GM19452 (cell line): ENCODE data around the gene IFRD1.
A peak's percentile ranks its signal among the peaks of the same experiment; 100 is the strongest.

Source experiments
- ATAC-seq: cut with Tn5 transposase; IDR thresholded peaks from one replicate; pipeline ENCODE4 v1.9.1; 2021; ENCODE audit not compliant: unreplicated experiment

Gene IFRD1

DNA sequence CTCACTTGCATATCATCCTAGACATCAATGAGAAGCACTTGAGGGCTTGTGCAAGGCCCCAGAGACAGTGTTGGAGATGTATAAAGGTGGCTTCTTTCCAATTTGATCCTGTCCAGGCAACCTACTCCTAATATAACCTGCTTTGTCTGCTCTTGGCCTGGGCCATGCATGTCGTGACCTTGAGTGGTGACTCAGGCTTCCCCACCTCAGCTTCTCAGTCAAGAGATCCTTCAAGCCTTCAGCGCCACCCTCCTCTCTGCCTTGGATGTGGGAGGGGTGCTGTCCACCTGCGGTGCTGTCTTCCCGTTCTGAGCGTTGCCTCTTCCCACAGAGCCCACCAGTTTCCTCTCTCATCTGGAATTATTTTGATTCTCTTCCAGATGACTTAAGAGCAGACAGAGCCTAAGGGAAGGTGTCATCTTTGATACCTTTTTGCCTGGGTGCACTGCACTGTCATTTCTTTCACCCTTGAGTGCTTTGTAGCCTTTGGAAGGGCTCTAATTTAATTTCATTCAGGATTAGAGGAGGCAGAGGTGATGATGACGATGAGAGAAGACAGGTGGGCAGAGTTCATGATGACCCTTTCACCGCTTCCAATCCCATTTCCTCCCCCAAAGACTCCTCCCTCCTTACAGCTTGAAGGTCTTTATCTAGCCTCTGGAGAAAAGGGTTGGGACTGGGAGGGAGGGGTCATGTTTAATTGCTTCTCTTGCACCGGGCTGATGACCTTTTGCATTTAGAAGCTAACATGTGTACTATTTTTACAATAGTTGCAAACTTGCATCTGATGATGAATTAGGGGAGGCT, 37.4 kb downstream of the IFRD1 start:
- no peak for ATAC-seq

DNA sequence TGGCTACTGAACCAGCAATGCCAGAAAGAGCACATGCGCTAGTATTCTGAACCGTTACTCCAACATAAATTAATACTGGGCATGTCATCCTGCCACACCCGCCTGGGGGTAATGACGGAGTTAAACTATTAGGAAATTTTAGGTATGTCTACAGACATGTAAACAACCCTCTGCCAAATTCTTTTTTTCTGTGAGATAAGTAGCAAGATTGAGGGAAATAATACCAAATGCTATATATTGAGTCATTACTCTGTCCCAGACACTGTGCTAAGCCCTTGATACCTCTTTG, 37.9 kb downstream of the IFRD1 start:
- no peak for ATAC-seq

DNA sequence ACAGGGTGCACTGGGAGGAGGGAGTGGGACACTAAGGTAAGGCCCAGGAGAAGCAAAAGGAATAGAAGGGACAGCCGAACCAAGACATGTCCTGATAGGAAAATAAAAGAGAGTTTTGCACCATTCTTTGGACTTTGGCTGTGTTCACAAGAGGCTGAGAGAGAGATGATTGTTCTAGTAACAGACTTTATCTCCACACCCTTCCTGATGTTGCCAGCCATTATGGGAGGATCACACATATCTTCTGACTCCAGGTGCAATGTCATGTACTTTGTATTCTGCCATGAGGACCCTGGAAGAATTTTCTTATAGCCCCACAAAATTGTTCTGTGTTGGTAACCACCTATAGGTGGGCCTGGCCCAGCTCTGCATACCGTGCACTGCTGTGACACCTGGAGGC, 41.9 kb downstream of the IFRD1 start:
- no peak for ATAC-seq

DNA sequence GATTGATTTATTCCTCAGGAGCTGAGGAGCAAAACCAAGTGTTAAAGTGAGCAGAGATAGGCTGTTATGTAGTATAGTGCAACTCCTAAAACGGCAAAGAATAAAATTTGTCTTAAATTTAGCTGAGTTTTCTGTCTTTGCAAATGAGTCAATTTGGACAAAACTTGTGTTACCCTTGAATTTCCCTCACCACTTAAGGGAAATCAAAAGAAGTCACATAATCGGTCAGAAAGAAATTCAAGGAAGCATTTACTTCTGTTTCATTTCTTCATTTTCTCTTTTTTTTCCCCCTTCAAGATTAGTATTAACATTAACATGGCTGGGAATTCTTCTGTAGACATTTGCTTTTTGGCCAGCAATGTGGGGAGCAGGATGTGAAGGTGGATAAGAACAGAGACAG, 44.4 kb downstream of the IFRD1 start:
- ATAC-seq: no peak

DNA sequence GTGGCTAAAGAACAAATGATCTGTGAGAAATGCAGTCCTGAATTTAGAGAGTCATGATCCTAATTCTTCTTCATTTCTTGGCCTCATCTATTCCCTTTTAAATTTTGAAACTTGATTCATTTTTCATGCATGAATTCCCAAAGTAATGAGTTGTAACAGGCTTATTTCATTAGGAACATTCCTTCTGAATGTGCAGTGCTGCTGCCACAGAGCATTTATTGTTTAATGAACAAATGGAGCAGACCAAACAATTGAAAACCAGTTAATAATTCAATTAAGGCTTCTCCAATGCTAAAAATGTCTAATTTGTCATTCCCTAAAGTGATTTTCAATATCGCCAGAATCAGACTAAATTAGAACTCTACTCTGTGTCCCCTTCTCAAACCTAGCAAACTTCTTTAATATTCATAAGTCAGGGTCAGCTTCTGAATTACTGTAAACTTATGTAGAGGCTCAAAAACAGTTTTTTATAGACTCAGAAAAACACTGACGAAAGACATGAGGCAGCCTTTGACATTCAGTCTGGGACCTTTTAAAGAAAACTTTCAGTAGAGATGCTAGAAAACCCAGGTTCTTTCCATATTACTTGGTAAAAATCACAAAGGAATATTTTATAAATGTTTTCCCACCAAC, 45.0 kb downstream of the IFRD1 start:
- ATAC-seq: no peak

DNA sequence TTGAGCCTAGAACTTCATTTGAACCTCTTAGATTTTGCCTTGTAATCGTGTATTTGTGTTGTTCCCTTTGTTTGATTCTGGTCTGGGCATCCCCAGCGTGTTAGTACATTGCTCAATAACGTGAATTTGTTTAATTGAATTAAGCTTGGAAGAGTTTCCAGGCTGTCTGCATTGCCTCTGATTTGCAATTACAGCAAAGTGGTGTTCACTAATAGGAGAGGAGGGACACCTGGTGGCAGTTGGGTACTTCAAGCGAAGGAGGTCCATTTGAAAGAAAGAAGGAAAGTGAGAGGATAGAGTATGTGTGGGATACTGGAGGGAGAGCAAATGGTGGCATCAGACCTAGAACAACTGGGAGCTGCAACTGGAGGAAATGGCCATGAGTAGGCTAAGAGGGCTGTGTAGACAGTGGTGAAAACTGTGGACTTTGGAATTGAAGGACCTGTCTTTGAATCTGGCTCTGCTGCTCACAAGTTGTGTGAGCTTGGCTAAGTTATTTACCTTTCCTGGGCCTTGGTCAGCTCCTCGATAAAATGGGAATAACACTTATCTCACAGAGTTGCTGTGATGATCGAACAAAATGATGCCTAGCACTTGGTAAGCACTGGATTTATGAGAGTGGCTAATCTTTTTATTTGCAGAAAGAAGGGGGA, 45.7 kb downstream of the IFRD1 start:
- ATAC-seq: no peak

DNA sequence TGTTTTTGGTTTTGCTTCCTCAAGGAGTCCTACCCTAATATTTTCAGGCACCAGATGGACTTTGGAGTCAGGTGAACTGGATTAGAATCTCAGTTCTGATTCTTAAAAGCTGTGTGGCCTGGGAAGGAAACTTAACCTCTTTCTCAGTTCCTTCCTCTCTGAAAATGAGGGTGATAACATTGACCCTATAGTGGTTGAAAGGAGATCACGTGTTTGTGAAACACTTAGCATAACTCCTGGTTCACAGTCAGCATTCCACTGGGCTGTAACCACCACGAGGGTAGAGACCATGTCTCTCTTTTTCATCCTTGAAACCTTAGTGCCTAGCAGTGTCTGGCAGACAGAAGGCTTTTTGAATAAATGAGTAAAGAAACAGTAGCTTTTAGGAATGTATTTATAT, 47.2 kb downstream of the IFRD1 start:
- ATAC-seq: peak; percentile 65

DNA sequence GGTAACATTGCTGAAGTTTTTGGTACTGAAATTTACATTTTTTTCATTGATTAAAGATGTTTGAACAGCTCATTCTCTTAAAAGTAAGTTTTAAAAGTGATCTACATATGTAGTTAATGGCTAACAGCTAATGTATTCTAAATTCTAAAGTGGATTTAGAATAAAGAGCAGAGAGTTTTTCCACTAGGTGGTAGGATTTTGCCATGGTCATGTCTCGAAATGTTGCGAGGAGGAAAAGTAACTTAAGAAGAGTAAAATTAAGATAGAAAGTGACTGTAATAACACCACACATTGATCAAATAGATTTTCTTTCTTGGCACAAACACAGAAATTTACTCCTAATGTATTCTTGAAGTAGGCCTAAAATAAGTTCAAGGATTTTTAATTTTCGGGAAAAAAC, 50.4 kb downstream of the IFRD1 start:
- no peak for ATAC-seq

DNA sequence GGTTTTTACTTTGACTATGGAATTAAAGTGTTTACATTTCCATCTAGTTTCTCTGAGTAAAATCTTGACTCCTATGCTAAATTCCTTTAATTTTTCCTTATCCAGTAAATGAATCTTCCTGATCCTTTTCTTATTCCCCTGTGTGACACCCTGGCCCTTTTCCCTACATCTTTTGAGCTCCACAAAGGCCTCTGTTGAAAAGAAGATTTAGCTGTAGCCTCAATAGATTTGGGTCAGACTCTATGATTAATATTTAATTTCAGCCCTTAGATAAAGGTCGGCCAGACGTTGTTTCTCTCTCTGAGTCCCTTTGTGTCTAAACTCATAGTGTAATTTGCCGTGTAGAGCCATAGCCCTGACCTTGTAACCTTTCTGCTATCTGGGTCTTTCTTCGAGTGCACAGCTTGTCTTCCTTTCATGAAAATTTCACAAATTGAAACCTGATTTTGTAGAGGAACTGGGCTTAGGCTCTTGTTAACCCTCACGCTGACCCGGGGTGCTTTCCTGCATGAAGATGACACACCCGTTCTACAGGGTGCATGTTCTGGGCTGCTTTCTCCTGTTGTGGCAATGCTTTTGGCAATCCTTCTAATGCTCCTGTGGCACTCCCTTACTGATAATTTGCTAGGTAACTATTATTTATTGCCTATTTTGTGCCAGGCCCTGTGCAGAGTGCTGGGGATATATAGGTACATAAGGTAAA, 51.7 kb downstream of the IFRD1 start:
- ATAC-seq: no peak

DNA sequence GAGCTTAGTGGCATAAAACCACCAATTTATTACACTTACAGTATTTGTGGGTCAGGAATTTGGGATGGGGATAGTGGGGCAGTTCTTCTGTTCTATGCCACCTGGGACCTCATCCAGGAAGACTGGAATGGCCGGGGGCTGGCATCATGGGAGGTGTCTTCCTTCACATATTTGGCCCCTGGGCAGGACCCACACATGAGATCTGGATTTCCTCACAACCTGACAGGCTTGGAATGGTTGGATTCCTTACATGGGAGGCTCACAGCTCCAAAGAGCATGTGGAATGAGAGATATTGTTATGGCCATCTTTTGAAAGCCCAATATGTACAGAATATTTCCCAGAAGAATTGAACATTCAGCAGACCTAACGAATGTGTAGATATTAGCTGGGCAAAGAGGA, 52.4 kb downstream of the IFRD1 start:
- ATAC-seq: no peak

DNA sequence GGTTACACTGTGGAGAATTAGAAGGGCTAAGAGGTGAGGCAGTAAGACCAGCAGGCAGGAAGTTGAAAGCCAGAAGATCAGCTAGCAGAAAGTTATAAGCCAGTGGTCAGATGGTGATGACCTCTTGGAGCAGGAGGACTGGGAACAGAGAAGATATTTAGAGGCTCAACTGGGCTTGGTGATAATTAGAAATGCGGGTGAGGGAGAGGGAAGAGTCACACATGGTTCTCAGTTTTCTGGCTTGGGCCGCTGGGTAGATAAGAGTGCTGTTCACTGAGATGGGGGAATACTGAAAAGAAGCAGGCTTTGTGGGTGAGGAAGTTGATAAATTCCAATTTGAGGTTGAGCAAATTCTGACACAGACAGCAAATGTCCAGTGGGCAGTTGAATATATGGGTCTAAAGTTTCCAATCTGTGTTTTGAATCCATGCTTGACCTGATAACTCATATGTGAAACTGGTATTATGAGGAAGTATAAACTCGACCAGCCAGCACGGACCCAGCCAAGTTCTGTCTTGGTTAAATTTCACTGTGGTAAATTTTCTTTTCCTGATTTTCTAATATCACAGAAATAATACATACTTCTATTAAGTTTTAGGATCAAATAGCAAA, 53.2 kb downstream of the IFRD1 start:
- no peak for ATAC-seq

DNA sequence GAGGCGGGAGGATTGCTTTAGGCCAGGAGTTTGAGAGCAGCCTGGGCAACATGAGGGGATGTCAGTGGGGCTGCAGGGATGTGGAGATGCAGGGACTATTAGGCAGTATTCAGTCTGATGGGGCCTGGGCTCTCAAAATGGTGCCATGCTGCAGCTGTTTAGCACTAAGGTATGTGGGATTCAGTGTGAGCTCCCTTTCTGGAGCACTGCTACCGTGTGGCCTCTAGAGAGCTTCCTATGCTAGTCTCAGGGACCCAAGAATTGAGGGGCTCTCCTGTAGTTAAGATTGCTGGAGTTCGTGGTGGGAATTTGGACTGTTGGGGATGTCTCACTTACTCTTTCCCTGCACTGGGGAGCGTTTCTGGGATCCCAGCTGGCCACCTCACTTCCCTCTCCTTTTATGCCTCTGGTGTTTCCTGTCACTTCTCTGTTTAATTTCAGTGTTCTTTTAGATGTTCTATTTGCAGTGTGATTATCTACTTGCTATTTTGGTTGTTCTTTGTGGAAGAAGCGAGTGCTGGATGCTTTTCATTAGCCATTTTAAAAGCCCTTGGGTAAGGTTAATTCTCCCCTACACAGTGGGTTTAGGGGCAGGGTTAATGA, 53.9 kb downstream of the IFRD1 start:
- ATAC-seq: no peak

DNA sequence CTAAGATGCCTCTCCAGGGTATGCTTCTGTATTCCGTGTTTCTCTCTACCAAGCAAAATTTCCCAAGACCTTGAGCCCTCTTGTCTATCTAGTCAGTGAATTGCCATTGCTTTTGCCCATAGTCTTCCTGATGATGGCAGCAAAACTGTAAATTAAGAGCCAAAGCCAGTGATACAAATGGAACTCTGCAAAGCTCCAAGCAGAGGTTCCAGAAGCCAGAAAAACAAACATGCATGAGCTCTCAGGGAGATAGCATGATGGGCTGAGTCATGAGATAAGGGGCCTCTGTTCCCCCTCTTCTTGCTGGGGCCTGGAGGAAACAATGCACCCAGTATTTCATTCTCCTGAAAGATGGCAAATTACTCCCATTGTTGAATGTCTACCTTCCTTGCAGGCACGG, 55.2 kb downstream of the IFRD1 start:
- no peak for ATAC-seq

DNA sequence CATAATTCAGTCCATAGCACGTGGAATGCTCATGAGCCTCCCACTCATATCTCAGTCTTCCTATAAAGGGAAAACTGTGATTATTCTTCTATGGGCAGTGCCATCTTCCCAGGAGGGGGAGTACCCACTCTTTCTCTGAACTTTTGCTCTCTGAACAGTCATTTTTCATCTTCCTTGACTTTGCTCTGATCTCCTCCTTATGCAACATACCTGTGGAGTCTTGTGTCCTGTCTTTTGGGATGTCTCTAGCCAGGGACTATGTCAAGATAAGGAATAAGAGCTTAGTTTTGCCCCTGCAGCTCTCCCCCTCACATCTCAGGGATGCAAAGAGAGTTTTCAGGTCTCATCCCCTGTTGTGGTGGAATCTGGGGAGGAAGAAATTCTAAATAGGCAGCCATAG, 58.1 kb downstream of the IFRD1 start:
- no peak for ATAC-seq

DNA sequence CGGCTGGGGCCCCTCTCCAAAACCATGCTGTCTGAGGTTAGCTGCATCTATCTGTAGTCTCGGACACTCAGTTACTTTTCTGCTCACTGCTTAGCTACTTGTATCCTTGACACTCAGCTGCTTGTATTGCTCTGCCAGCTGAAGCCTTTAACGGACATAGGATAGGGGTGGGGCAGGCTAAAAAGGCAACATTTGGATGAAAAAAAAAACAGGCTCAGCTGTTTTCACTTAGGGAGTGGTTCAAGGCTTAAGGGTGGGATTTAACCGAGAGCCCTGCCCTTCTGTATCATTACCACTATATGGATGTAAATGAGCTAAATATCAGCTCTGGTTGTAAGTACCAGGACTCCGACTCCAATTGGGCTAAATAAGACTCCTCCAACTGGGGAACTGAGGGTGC, 59.1 kb downstream of the IFRD1 start:
- no peak for ATAC-seq

DNA sequence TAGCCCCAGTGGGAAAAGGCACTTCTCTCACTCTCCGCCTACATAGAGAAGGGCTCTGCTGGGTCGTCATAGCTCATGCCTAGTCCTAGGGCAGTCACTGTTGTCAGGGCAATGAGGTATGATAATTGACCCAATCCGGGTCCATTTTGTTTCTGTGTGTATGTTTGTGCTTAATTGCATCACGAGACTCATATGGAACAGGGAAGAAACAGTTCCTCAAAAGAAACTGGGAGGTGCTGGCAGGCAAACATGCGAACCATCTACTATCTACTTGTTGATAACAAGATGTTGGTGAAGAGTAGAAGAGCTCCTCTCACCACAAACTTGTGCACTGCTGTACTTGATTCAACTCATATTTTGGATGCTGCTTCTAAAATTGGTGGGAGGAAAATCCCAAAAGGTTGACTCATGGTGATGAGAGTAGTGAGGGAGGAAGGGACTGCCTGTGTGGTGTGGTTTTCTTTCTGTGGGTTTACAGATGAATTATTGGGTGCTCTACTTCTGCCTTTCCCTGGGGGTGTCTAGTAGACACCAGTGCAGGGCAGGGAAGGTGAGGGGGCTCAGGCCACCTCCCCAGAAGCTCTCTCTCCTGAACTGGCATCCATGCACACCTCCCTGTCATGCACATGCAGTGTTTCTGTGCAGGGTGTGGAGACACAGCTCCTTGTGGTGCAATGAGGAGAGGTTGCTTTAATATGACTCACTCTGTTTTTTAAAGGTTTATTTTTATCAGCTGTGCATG, 59.9 kb downstream of the IFRD1 start:
- ATAC-seq: peak; percentile 61

DNA sequence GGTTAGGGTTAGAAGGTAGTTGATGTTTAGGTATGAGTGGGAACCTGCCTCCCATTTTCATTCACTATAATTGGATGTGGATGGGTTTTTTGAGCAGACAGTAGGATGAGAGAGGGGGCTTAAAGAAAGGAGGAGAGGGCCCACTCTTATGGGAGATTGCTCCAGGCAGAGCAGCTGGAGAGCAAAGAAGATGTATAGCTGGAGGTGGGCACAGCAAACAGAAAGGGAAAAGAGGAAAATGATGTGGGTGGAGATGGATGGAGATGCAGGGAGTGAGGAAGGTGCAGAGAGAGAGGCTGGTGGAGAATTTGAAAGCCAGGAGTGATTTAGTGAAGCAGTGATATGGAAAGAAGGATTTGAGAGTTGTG, 60.5 kb downstream of the IFRD1 start:
- no peak for ATAC-seq

DNA sequence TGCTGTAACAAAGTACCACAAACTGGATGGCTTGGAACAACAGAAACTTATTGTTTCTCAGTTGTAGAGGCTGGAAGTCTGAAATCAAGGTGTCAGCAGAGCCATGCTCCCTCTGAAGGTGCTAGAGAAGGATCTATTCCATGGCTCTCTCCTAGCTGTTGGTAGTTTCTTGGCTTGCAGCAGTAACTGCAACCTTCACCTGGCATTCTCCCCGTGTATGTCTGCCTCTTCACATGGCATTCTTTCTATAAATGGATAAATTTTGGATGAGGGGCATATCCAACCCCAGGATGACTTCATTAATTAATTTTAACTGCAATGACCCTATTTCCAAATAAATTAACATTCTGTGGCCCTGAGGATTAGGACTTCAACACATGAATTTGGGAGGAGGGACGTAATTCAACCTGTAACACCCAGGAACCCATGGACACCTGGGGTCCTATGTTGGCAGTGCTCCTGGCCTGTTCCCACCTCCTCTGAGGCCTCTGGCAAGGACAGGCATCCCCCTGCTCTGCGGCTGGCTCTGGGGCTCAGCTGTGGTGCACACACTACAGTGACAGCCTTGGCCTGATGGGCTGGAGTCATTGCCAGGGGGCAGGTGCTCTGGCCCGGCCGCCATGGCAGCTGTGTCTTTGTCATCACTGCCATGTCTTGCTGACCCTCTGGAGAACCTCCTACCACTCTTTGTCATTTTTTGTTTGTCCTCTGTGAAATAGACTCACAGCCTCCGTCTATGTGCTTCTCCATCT, 61.4 kb downstream of the IFRD1 start:
- ATAC-seq: no peak

DNA sequence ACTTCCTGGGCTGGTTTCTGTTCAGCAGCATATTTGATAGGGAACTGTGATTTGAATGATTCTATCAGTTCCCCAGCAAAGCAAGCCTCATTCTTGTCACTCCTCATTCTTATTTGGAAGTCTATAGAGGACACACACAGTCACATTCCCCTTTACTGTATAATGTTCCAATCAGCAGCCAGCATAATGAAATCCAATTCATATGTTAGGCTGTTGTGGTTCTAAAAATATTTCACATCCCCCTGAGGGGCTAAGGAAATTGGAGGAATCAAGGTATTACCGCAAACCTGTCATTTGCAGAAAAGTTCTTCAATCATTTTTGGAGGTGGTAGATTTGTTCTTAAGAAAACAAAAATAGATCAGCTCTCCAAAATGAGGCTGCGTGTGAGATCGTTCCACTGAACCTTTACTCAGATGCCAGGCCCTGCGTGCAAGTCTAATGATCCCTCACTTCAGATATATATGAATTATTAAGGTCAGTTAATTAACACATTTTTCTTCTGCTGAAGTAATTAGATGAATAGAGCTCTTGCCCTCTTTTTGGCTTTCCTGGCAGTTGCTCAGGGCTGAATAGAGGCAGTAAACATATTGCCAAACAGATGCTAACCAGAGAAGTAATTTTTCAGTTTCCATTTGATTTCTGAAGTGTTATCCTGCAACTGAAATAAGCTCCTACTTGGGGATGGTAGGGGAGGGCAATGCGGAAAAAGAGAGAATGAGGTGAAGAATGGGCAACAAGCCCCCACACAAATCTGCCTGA, 62.4 kb downstream of the IFRD1 start:
- no peak for ATAC-seq
